HCT116 (cell line): Measurements from ENCODE around the gene VARS1. TPM values are rescaled to one million over a fixed set of nuclear protein-coding genes. Genes with fewer than 3 reads are reported as not detected.

Source experiments
- ATAC-seq: fragments of 200-7000 bp; cut with Tn5 transposase; 2 replicates; pipeline ENCODE4 v1.9.1; 2020; ENCODE audit warnings: mild to moderate bottlenecking, moderate library complexity
- BruUV-seq: library from RNA; stranded (reverse); fragments of 400-500 nt; replicated peaks from 2 replicates; lab custom pipeline; 2021; lab: Mats Ljungman, UMichigan
- CTCF ChIA-PET: fragments of 300-600 bp; sonication (Branson Sonifier 250); formaldehyde crosslinking; loops from one replicate; lab custom pipeline; 2021; ENCODE audit warnings: antibody characterized with exemption; lab: Charles Lee
- POLR2A ChIA-PET: fragments of 300-600, 350-600 bp; sonication (Branson Sonifier 250); formaldehyde crosslinking; loops from one replicate; lab custom pipeline; 2021; ENCODE audit warnings: antibody characterized with exemption; lab: Charles Lee
- RAD21 ChIA-PET, 2 experiments: fragments of 300-600 bp; sonication (Branson Sonifier 250); formaldehyde crosslinking; loops; one replicate each; lab custom pipeline; 2023; ENCODE audit warnings: low total read pairs in 2 of 2; ENCODE audit not compliant: uncharacterized antibody in 2 of 2, unreplicated experiment in 2 of 2, low non-redundant PET in 1 of 2; lab: Charles Lee
- DNase-seq: peaks from one replicate; pipeline ENCODE4 v3.0.0-alpha.2; 2010; ENCODE audit warnings: low read depth, low spot score
- H2AFZ ChIP-seq: fragments of 200-600 bp; shearing (Covaris generic), sonication (generic); 2 replicates; pipeline ENCODE4 v1.6.1; 2017; ENCODE audit warnings: low read depth, mixed run types, mixed read lengths, antibody characterized with exemption, low read length; ENCODE audit not compliant: poor library complexity, severe bottlenecking
- H3K27ac ChIP-seq: 2 replicates; pipeline ENCODE4 v1.5.1; 2012; ENCODE audit warnings: low read depth, low read length
- H3K27me3 ChIP-seq: fragments of 200-600 bp; sonication (generic); 2 replicates; pipeline ENCODE4 v1.6.1; 2016; ENCODE audit warnings: mixed run types, low read length, mixed read lengths; ENCODE audit not compliant: insufficient read depth
- H3K36me3 ChIP-seq, 2 experiments: fragments of 200-500 bp in 1 of 2; fragments of 200-600 bp in 1 of 2; sonication (Bioruptor generic) in 1 of 2; sonication (generic) in 1 of 2; 2 replicates each; pipeline versions ENCODE4 v1.5.1 to v1.6.1; 2014 to 2016; ENCODE audit warnings: low read length in 2 of 2, inconsistent platforms in 1 of 2, mixed read lengths in 1 of 2, mixed run types in 1 of 2; ENCODE audit not compliant: insufficient read depth in 2 of 2, control insufficient read depth in 1 of 2
- H3K4me1 ChIP-seq, 2 experiments: fragments of 200-600 bp in 1 of 2; sonication (generic) in 1 of 2; 2 replicates each; pipeline versions ENCODE4 v1.5.1 to v1.6.1; 2012 to 2017; ENCODE audit warnings: low read length in 2 of 2, inconsistent platforms in 1 of 2, mild to moderate bottlenecking in 1 of 2, mixed read lengths in 1 of 2, mixed run types in 1 of 2, moderate library complexity in 1 of 2; ENCODE audit not compliant: insufficient read depth in 2 of 2, control insufficient read depth in 1 of 2
- H3K4me2 ChIP-seq: fragments of 200-600 bp; sonication (generic); 2 replicates; pipeline ENCODE4 v1.6.1; 2017; ENCODE audit warnings: mixed run types, low read length, mixed read lengths
- H3K4me3 ChIP-seq, 2 experiments: fragments of 200-600 bp in 1 of 2; sonication (generic) in 1 of 2; replicated peaks in 1 of 2; 2 replicates each; pipeline ENCODE4 v1.5.1; 2011 to 2016; ENCODE audit warnings: low read length in 2 of 2, control low read depth in 1 of 2, low read depth in 1 of 2, mild to moderate bottlenecking in 1 of 2, mixed read lengths in 1 of 2, mixed run types in 1 of 2
- H3K79me2 ChIP-seq: fragments of 200-600 bp; sonication (generic); 2 replicates; pipeline ENCODE4 v1.6.1; 2017; ENCODE audit warnings: mild to moderate bottlenecking, mixed run types, low read length, moderate library complexity, mixed read lengths; ENCODE audit not compliant: insufficient read depth
- H3K9ac ChIP-seq: fragments of 200-600 bp; sonication (generic); 2 replicates; pipeline ENCODE4 v1.6.1; 2016; ENCODE audit warnings: low read length, mixed read lengths
- H3K9me2 ChIP-seq: fragments of 200-600 bp; sonication (generic), shearing (Covaris generic); 2 replicates; pipeline ENCODE4 v1.6.1; 2017; ENCODE audit warnings: mixed run types, mild to moderate bottlenecking, moderate library complexity; ENCODE audit not compliant: insufficient read depth
- H3K9me3 ChIP-seq, 2 experiments: fragments of 200-500 bp in 1 of 2; fragments of 200-600 bp in 1 of 2; sonication (Bioruptor generic) in 1 of 2; sonication (generic) in 1 of 2; 2 replicates each; pipeline ENCODE4 v1.6.1; 2014 to 2017; ENCODE audit warnings: low read length in 2 of 2, mixed read lengths in 2 of 2, inconsistent platforms in 1 of 2, low read depth in 1 of 2, mild to moderate bottlenecking in 1 of 2, mixed run types in 1 of 2, moderate library complexity in 1 of 2; ENCODE audit not compliant: control insufficient read depth in 1 of 2, insufficient read depth in 1 of 2
- H4K20me1 ChIP-seq: fragments of 200-600 bp; sonication (generic), shearing (Covaris generic); 2 replicates; pipeline ENCODE4 v1.6.1; 2017; ENCODE audit warnings: mixed run types, mild to moderate bottlenecking, moderate library complexity; ENCODE audit not compliant: insufficient read depth
- ATF3 ChIP-seq: IDR thresholded peaks from 2 replicates; pipeline ENCODE4 v1.6.1; 2012
- CEBPB ChIP-seq: IDR thresholded peaks from 2 replicates; pipeline ENCODE4 v1.6.1; 2012; ENCODE audit warnings: low read depth
- EZH2phosphoT487 ChIP-seq: fragments of 200-600 bp; IDR thresholded peaks from 2 replicates; pipeline ENCODE4 v1.6.1; 2018; ENCODE audit warnings: antibody characterized with exemption, borderline replicate concordance
- FOSL1 ChIP-seq: IDR thresholded peaks from 2 replicates; pipeline ENCODE4 v1.6.1; 2012; ENCODE audit warnings: low read depth
- JUND ChIP-seq: IDR thresholded peaks from 2 replicates; pipeline ENCODE4 v1.6.1; 2012
- POLR2AphosphoS5 ChIP-seq: IDR thresholded peaks from 2 replicates; pipeline ENCODE4 v1.6.1; 2011; ENCODE audit warnings: mild to moderate bottlenecking, low read depth, low read length, moderate library complexity
- RAD21 ChIP-seq: IDR thresholded peaks from 2 replicates; pipeline ENCODE4 v1.6.1; 2012; ENCODE audit warnings: low read depth, mild to moderate bottlenecking
- SIN3A ChIP-seq: IDR thresholded peaks from 2 replicates; pipeline ENCODE4 v1.6.1; 2012; ENCODE audit warnings: low read depth
- TCF7L2 ChIP-seq: IDR thresholded peaks from 2 replicates; pipeline ENCODE4 v1.7.0; 2011; ENCODE audit warnings: borderline replicate concordance, inconsistent platforms; ENCODE audit not compliant: insufficient read depth, insufficient read length; ENCODE audit errors: extremely low read depth
- ZBTB33 ChIP-seq: IDR thresholded peaks from 2 replicates; pipeline ENCODE4 v1.6.1; 2011; ENCODE audit warnings: mild to moderate bottlenecking, low read length, moderate library complexity; ENCODE audit not compliant: insufficient replicate concordance; ENCODE audit errors: extremely low read depth
- ZFX ChIP-seq: fragments of 450-650 bp; IDR thresholded peaks from 2 replicates; pipeline ENCODE4 v1.6.1; 2017
- ZNF274 ChIP-seq: fragments of 200-500 bp; sonication (Bioruptor generic); IDR thresholded peaks from 2 replicates; pipeline ENCODE4 v1.6.1; 2014; ENCODE audit warnings: mild to moderate bottlenecking, low read depth, low read length, inconsistent platforms
- intact Hi-C: fragments of 100-400 bp; cut with micrococcal nuclease; formaldehyde crosslinking; loops from 2 replicates; pipeline ENCODE4 v1.10.0; 2022
- total RNA-seq: library from RNA; stranded (reverse); gene quantifications from one replicate; pipeline ENCODE4 v1.2.1, GENCODE V29; 2021; ENCODE audit not compliant: unreplicated experiment

The VARS1 gene
- total RNA-seq, 1 experiment from 2014 or later, result 254 TPM

GRCh38 chr6:31799781-31800180, 4.2 kb upstream of the VARS1 start (continued):
- TF ChIP-seq EZH2phosphoT487 (no peak), ATF3 (no peak), ZFX (no peak)

GRCh38 chr6:31797588-31797987, 2.0 kb upstream of the VARS1 start:
- BruUV-seq, result no TSS peak
- Histone ChIP-seq H3K9me2 (no peaks in the 10 kb centered on the region), H3K79me2 (peaks cover 31% of the 10 kb centered on the region), H3K9ac (no peak overlapping the region), H3K4me2 (no peak overlapping the region), H4K20me1 (no peaks in the 10 kb centered on the region), H3K36me3 (peaks cover 6 to 7% of the 10 kb centered on the region in 2 experiments; a peak in 3 of 4 replicates), H3K27ac (no peak overlapping the region), H3K27me3 (no peaks in the 10 kb centered on the region), H3K4me3 (no peak overlapping the region), H3K9me3 (no peaks in the 10 kb centered on the region), H3K4me1 (peaks cover 17 to 32% of the 10 kb centered on the region in 2 experiments), H2AFZ (no peak overlapping the region)
- no peak for DNase-seq
- ChIA-PET RAD21 (no interaction called here), POLR2A (no interaction called here), CTCF (no interaction called here)
- ATAC-seq, result no peak
- intact Hi-C loops, result no loop called here
- TF ChIP-seq ATF3, result no peak
- TF ChIP-seq CEBPB, result no peak
- TF ChIP-seq SIN3A, result no peak
- no peak for TF ChIP-seq ZFX
- no peak for TF ChIP-seq JUND
- TF ChIP-seq TCF7L2, result no peak
- TF ChIP-seq FOSL1, result no peak
- no peak for TF ChIP-seq ZNF274
- no peak for TF ChIP-seq ZBTB33
- TF ChIP-seq POLR2AphosphoS5, result no peak
- TF ChIP-seq RAD21, result no peak
